Astrocyte (in vitro differentiated cells and primary cell): Measurements from ENCODE around the gene PSMD12. TPM values are rescaled to one million over a fixed set of nuclear protein-coding genes. Genes with fewer than 3 reads are reported as not detected.

Experiments used
- DNase-seq: peaks from one replicate; pipeline ENCODE4 v3.0.0-alpha.2; 2010; ENCODE audit warnings: low read depth
- FAIRE-seq: peaks from 2 replicates; lab custom pipeline; 2011; peaks lifted over from hg19 to GRCh38; lab: Jason Lieb, UNC
- H2AFZ ChIP-seq: 2 replicates; pipeline ENCODE4 v1.6.0; 2012; ENCODE audit warnings: low read depth, low read length, inconsistent platforms
- H3K27ac ChIP-seq: 2 replicates; pipeline ENCODE4 v1.5.1; 2011; ENCODE audit warnings: low read depth, low read length, inconsistent platforms
- H3K27me3 ChIP-seq: 2 replicates; pipeline ENCODE4 v1.6.0; 2011; ENCODE audit warnings: low read length, inconsistent platforms; ENCODE audit not compliant: insufficient read depth
- H3K36me3 ChIP-seq: 2 replicates; pipeline ENCODE4 v1.5.1; 2011; ENCODE audit warnings: low read length, inconsistent platforms; ENCODE audit not compliant: insufficient read depth
- H3K4me1 ChIP-seq: 2 replicates; pipeline ENCODE4 v1.5.1; 2011; ENCODE audit warnings: low read length, inconsistent platforms; ENCODE audit not compliant: insufficient read depth
- H3K4me2 ChIP-seq: 2 replicates; pipeline ENCODE4 v1.6.0; 2012; ENCODE audit warnings: low read length, inconsistent platforms
- H3K4me3 ChIP-seq: 2 replicates; pipeline ENCODE4 v1.5.1; 2011; ENCODE audit warnings: low read depth, mild to moderate bottlenecking, low read length, inconsistent platforms; ENCODE audit not compliant: insufficient read depth
- H3K79me2 ChIP-seq: 2 replicates; pipeline ENCODE4 v1.6.0; 2012; ENCODE audit warnings: mild to moderate bottlenecking, low read length, inconsistent platforms; ENCODE audit not compliant: insufficient read depth
- H3K9ac ChIP-seq: 2 replicates; pipeline ENCODE4 v1.6.0; 2012; ENCODE audit warnings: mild to moderate bottlenecking, low read length, inconsistent platforms
- H3K9me3 ChIP-seq: 2 replicates; pipeline ENCODE4 v1.5.1; 2012; ENCODE audit warnings: low read depth, mild to moderate bottlenecking, low read length, inconsistent platforms; ENCODE audit not compliant: insufficient read depth
- H4K20me1 ChIP-seq: 2 replicates; pipeline ENCODE4 v1.6.0; 2012; ENCODE audit warnings: low read length, inconsistent platforms; ENCODE audit not compliant: insufficient read depth
- H3K27ac Mint-ChIP-seq: one replicate; pipeline ENCODE4 v1.8.0; 2021; ENCODE audit warnings: mild to moderate bottlenecking, mixed read lengths; ENCODE audit not compliant: unreplicated experiment
- H3K27me3 Mint-ChIP-seq: one replicate; pipeline ENCODE4 v1.8.0; 2021; ENCODE audit warnings: low read depth, mixed read lengths; ENCODE audit not compliant: unreplicated experiment
- H3K36me3 Mint-ChIP-seq: one replicate; pipeline ENCODE4 v1.8.0; 2021; ENCODE audit warnings: low read depth, mixed read lengths; ENCODE audit not compliant: unreplicated experiment
- H3K4me1 Mint-ChIP-seq: one replicate; pipeline ENCODE4 v1.8.0; 2021; ENCODE audit warnings: low read depth, mixed read lengths; ENCODE audit not compliant: unreplicated experiment
- H3K4me3 Mint-ChIP-seq: one replicate; pipeline ENCODE4 v1.8.0; 2021; ENCODE audit warnings: mild to moderate bottlenecking, moderate library complexity, mixed read lengths; ENCODE audit not compliant: unreplicated experiment
- H3K9me3 Mint-ChIP-seq: one replicate; pipeline ENCODE4 v1.8.0; 2021; ENCODE audit warnings: mild to moderate bottlenecking, mixed read lengths; ENCODE audit not compliant: unreplicated experiment
- CTCF ChIP-seq: IDR thresholded peaks from 2 replicates; pipeline ENCODE4 v1.5.1; 2011; ENCODE audit warnings: low read depth, mild to moderate bottlenecking, inconsistent platforms, low read length, moderate library complexity; ENCODE audit not compliant: insufficient read depth
- EZH2 ChIP-seq: IDR thresholded peaks from 2 replicates; pipeline ENCODE4 v1.6.1; 2012; ENCODE audit warnings: mild to moderate bottlenecking, low read length, inconsistent platforms; ENCODE audit not compliant: insufficient read depth
- total RNA-seq: library from RNA; stranded (reverse); gene quantifications from 2 replicates; pipeline ENCODE4 v1.2.1, GENCODE V29; 2021

PSMD12 gene
- total RNA-seq, 1 donor from 2014 or later = 74.1 TPM

GRCh38 chr17:67403483-67403882 lies 37.1 kb upstream of the PSMD12 start:
- Histone ChIP-seq H3K4me2 (no peak overlapping the region), H3K79me2 (peaks cover 3% of the 10 kb centered on the region), H4K20me1 (peaks cover 3% of the 10 kb centered on the region), H3K4me3 (no peak overlapping the region), H3K9ac (no peak overlapping the region), H3K36me3 (no peaks in the 10 kb centered on the region), H3K27me3 (no peaks in the 10 kb centered on the region), H3K27ac (no peak overlapping the region), H2AFZ (no peak overlapping the region), H3K4me1 (no peaks in the 10 kb centered on the region), H3K9me3 (no peaks in the 10 kb centered on the region)
- no peaks in the 10 kb centered on the region for H3K9me3 Mint-ChIP-seq
- DNase-seq (no peak), FAIRE-seq (no peak)
- H3K4me3 Mint-ChIP-seq = no peak overlapping the region
- no peak for TF ChIP-seq EZH2
- no peak for TF ChIP-seq CTCF
- H3K27ac Mint-ChIP-seq = no peak overlapping the region
- H3K4me1 Mint-ChIP-seq = no peaks in the 10 kb centered on the region
- H3K36me3 Mint-ChIP-seq = peaks cover 4% of the 10 kb centered on the region
- no peaks in the 10 kb centered on the region for H3K27me3 Mint-ChIP-seq

- Histone ChIP-seq H4K20me1 (peaks cover 3% of the 10 kb centered on the region), H3K4me1 (no peaks in the 10 kb centered on the region), H3K36me3 (no peaks in the 10 kb centered on the region), H3K4me3 (no peak overlapping the region), H2AFZ (no peak overlapping the region), H3K27me3 (no peaks in the 10 kb centered on the region), H3K27ac (no peak overlapping the region), H3K9ac (no peak overlapping the region), H3K79me2 (peaks cover 3% of the 10 kb centered on the region), H3K9me3 (no peaks in the 10 kb centered on the region), H3K4me2 (no peak overlapping the region)
- no peak overlapping the region for H3K4me3 Mint-ChIP-seq
- TF ChIP-seq EZH2 (no peak), CTCF (no peak)
- no peaks in the 10 kb centered on the region for H3K27me3 Mint-ChIP-seq
- DNase-seq = no peak
- no peaks in the 10 kb centered on the region for H3K4me1 Mint-ChIP-seq
- no peak overlapping the region for H3K27ac Mint-ChIP-seq
- no peak for FAIRE-seq
- H3K9me3 Mint-ChIP-seq = no peaks in the 10 kb centered on the region
- peaks cover 5% of the 10 kb centered on the region for H3K36me3 Mint-ChIP-seq
These were observed 36.7 kb upstream of the PSMD12 start for GRCh38 chr17:67403065-67403464.

- Histone ChIP-seq H3K36me3 (no peaks in the 10 kb centered on the region), H2AFZ (no peak overlapping the region), H3K27me3 (no peaks in the 10 kb centered on the region), H3K9ac (no peak overlapping the region), H3K79me2 (peaks cover 3% of the 10 kb centered on the region), H3K9me3 (no peaks in the 10 kb centered on the region), H3K4me2 (no peak overlapping the region), H3K4me3 (no peak overlapping the region), H3K4me1 (no peaks in the 10 kb centered on the region), H4K20me1 (peaks cover 3% of the 10 kb centered on the region), H3K27ac (no peak overlapping the region)
- no peaks in the 10 kb centered on the region for H3K27me3 Mint-ChIP-seq
- no peaks in the 10 kb centered on the region for H3K4me1 Mint-ChIP-seq
- FAIRE-seq = no peak
- H3K27ac Mint-ChIP-seq = no peak overlapping the region
- DNase-seq = no peak
- TF ChIP-seq EZH2 (no peak), CTCF (no peak)
- no peaks in the 10 kb centered on the region for H3K9me3 Mint-ChIP-seq
- H3K36me3 Mint-ChIP-seq = peaks cover 4% of the 10 kb centered on the region
- no peak overlapping the region for H3K4me3 Mint-ChIP-seq
These were observed 35.5 kb upstream of the PSMD12 start for GRCh38 chr17:67401598-67402504.
